Germinal center (tissue), 1 donor: ENCODE data around the gene CLIP2.

Experiments used
- DNase-seq: peaks from one replicate; pipeline ENCODE4 v3.0.0; 2012; ENCODE audit warnings: mixed read lengths, low spot score

Gene CLIP2

DNA sequence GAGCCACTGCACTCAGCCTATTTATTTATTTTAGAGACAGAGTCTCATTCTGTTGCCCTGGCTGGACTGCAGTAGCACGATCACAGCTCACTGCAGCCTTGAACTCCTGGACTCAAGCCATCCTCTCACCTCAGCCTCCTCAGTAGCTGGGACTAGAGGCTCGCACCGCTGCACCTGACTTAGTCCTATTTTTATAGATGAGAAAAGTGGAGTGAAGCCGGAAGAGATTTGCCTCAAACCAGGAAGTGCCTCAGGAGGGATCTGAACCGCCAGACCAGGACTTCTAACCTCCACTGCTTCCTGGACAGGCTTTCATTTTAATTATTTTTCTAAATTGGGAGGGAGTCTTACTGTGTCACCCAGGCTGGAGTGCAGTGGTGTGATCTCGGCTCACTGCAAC, 17.5 kb upstream of the CLIP2 start:
- DNase-seq = peak; percentile 36

DNA sequence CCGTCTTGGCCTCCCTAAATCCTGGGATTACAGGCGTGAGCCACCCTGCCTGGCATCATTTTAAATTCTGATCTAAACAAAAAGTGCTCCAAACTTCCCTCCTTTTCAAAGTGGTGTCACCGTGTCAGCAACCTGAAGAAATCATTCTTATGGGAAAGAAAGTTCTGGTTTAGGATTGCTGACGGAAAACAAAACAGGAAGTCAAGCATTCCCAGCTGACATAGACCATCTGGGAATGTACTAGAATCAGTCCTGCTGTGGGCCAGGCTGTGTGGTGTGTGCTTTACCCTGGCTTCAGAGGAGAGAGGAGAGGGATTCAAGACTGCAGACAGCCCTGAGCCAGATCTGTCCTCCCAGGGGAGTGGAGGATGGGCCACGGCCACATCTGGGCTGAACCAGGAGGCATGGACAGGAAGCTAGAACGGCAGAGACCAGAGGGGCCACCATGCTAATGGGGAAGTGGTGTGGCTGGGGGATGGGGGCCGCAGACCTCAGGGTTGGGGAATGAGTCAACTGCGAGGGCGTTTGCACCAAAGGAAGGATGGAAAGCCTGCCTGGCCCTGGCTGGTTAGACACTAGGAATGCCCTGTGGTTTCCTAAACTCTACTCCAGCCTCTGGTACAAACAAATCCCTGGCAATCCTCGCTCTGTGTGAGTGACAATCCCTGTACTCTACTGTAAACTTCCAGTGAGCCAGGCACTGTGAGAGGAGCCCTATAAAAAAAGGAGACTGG, 16.7 kb upstream of the CLIP2 start:
- DNase-seq = peak; percentile 68

DNA sequence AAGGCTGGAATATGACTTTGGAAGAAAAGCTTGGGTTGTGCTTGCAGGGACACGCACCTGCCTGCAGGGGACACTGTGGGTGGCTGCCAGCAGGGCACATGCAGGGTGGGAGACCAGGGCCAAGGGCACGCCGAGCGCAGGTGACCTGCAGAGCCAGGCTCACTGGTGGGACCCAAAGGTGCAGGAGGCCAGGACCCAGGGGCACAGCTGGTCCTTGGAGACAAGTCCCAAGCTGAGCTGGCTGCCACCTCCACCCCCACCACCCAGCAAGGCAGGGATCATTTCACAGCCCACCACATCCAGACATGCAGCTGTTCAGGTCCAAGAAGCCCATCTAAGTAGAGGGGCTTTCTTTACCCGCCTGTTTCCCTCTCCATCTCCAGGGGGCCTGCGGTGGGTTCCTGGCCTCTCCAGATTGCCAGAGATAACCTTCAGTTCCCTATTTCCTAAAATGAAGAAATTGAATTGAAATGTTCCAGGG, 13.8 kb upstream of the CLIP2 start:
- peak; percentile 56 for DNase-seq

DNA sequence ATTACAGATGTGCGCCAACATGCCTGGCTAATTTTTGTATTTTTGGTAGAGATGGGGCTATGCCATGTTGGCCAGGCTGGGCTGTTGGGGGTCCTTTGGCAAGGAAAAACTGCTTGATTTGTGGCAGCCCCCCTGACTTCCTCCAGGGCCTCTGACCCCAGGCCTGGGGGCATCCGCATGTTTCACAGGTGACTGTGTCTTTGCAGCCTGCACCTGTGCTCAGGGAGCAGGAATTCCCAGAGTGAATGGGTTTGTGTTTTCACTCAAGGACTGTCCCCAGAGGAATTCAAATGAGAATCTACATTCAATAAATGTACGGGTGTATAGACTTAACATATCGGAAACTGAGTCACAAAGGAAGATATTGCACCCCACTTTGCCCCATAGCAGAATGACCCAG, 11.6 kb upstream of the CLIP2 start:
- DNase-seq = no peak

DNA sequence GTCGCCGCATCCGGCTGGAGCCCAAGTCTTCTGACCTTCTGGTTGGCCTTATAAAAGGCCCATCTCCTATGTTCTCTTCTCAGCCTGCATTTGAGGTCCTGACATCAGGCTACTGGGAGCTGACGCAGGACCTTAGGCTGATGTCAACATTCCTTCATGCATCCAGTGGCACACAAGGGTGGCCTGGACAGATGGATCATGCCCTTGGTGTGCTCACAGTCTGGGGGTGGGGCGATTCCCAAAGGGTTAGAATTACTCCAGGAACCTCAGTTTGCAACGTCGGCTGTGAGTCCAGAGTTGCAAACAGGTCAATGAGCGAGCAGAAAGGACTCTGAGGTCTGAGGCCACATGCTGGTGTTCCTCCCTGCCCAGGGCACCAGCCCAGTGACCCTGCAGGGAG, 8.2 kb upstream of the CLIP2 start:
- DNase-seq = no peak

DNA sequence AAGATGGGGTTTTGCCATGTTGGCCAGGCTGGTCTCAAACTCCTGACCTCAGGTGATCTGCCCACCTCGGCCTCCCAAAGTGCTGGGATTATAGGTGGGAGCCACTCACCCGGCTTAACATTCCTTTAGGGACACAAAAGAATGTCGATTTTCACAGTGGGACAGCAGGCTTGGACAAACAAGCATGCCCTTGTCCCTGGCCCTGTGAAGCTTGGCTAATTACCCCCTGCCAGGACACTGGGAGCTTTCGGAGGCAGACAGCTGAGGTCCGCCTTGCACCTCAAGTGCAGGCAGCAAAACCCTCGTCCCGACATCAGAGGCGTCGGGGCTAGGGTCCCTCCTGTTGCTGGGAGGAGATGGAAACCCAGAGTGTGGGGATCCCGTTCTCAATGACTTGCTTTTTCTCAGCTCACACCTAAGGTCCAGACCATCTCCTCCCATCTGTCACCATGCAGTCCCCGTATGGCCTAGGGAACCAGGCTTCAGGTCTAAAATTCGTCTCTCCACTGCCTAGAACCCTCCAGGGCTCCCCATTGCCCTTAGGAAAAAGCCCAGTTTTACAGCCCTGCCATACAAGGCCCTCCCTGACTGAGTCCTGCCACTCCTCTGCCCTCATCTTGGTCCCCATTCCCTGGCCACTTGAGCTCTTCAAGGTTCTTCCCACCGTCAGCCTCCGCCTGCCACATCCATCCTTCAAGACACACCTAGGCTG, 6.3 kb upstream of the CLIP2 start:
- DNase-seq = no peak

DNA sequence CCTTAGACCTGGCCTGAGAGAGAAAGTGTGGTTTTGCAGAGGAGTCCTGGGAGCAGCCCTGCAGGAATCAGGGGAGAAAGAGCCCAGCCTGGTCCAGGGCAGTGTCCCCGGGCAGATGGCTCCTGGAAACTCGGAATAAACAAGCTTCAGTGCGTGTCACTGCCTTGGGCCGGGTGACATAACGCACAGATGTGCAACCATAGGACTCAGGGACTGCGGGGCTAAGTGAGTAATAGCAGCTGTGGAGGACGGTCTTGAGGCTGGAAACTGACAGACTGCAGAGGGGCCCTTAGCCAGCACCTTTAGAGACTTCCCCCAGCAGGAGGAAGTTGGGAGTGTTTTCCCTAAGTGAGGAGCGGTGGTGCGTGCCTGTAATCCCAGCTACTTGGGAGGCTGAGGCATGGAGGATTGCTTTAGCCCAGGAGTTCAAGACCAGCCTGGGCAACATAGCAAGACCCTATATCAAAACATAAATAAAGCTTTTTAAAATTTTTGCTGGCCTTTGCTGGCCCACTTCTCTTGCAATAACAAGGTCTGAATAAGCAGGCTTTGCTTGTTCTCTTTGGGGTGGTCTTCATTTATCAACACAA, 5.3 kb upstream of the CLIP2 start:
- no peak for DNase-seq

DNA sequence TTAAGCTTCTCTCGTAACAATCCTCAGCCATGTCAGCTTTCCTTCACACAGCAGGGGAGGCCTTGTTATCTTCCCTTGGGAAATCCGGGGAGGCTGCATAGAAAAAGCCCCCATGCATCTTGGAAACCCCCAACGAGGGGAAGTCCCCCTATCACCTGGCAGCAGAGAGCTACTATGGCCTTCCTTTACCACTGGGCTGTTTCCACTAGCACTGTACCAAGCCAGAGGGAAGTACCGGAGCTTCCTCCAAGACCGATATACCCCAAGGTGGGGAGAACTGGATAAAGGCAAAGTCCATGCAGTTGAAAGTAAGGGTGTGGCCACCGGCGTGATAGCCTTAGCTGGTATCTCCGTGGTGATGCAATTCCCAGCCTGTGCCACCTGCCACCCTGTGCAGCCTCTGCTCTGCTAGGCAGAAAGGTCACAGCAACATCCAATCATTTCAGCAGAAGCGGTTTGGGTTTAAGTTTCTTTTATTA, 4.4 kb upstream of the CLIP2 start:
- DNase-seq = peak; percentile 50

DNA sequence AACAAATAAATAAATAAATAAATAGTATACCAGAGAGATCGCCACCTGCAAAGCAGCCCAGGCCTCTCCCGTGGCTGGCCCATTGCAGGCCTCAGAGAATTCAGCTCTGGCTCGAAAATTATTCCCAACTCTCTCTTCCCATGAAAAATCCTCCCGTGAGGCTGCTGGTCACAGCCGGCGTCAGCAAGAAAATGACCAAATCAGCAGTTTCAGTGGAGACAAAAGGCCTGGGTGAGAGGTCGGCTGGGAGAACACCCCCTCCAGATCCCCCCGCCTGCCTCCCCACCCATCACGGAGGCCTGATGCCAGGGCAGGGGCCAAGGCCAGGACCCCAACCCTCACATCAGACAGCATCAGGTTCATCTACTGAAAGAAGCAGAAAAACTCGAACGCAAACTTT, 3.1 kb upstream of the CLIP2 start:
- no peak for DNase-seq

DNA sequence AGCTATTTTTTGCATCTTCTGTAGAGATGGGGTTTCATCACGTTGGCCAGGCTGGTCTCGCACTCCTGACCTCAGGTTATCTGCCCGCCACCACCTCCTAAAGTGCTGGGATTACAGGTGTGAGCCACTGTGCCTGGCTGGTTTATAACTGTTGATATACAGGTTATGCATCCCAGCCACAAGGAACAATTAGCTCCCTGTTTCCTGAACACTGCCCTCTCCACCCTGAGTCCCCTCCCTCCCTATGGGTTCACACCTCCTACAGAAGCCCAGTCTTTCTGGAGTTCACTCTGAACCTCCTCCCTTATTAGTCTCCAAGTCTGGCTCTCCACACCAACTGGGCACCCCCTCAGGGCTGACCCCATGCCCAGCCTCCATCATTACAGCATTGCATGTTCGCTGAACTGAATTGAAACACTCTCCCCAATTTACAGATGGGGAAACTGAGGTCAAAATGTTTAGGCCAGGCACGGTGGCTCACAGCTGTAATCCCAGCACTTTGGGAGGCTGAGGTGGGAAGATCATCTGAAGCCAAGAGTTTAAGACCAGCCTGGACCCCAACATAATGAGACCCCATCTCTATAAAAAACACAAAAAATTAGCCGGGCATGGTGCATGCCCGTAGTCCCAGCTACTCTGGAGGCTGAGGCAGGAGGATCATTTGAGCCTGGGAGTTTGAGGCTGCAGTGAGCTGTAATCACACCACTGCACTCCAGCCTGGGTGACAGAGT, 1.7 kb upstream of the CLIP2 start:
- DNase-seq = no peak

DNA sequence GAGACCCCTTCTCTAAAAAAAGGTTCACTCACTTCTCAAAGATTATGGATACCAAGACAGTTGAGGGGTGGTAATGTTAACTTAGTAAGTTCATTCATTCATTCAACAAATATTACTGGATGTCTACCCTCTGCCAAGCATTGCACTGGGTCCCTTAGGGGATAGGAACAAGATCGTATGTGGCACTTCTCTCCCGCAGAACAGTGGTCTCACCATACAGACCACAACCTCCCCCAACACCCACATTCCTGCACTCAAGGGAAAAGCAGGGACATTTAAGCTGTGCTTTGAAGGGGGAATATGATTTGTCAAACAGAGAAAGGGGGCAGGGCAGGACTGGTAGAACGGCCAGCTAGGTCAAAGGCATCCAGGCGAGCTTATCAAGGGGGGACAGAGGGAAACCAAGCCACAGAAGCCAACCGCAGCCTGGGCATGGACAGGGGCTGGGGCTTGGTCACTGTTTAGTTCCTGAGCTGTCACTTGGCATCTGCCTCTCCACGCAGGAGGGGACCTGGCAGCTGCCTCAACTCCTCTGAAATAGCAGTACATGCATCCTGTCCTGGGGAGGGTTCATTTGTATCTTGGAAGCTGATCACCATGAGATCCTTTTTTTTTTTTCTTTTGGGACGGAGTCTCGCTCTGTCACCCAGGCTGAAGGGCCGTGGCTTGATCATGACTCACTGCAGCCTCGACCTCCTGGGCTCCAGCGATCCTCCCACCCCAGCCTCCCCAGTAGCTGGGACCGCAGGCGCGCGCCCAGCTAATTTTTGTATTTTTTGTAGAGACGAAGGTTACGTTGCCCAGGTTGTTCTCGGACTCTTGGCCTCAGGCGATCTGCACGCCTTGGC, 949 bp upstream of the CLIP2 start:
- no peak for DNase-seq

DNA sequence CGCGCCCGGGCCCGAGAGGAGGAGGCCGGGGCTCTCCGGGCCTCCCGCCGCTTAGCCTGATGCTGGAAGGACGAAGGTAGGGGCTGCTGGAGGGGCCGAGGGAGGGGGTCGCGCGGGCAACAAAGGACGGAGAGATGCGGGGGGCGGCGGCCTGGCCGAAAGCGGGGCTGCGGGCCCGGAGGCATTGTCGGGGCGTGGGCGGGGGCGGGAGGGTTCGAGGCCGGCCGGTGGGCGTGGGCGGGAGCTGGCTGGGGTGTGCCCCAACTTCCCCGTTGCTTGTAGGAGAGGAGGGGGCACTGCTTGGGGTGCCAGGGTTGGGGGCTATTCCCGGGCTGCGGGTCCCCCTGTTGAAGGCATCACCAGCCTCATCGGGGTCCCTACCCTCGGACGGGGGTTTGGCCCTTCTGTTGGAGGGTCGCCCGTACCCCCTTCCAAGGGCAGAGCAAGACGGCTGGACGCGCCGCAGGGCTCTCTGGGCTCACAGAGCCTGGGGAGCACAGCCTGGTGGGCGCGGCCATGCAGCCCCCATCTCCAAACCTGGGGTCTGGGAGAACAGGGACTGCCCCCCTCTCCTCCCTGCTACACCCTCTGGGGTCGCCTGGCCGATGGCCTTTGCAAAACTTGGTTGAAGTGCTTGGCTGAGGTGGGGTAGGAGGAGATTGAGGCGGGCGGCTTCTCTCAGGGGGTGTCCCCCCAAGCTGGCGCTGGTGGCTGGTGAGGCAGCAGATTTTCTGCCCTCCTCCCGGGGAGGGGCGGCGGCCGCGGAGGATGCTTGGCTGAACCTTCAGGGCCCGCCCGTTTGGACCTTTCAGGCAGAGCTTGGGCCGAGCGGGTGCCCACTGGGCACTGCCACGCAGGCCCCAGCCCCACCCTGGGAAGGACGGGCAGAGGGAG, 699 bp downstream of the CLIP2 start:
- peak; percentile 46 for DNase-seq

DNA sequence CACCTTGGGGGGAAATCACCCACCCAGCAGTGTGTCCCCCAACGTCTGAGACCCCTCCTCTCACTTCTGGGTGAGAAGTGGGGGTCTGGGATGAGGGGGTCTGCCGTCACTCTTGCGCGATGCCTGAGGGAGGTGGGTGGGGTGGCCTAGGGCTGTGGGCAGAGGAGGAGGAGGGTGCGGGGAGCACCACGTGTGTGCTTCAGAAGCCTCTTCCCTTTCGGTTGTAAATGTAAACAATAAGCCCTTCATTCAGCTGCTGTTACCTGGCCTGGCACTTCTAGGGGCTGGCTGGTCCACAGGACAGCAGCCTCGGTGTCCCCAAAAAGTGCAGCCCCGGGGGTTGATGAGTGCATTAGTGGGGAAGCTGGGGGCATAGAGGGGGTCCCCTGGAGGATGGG, 1.3 kb downstream of the CLIP2 start:
- DNase-seq = no peak

DNA sequence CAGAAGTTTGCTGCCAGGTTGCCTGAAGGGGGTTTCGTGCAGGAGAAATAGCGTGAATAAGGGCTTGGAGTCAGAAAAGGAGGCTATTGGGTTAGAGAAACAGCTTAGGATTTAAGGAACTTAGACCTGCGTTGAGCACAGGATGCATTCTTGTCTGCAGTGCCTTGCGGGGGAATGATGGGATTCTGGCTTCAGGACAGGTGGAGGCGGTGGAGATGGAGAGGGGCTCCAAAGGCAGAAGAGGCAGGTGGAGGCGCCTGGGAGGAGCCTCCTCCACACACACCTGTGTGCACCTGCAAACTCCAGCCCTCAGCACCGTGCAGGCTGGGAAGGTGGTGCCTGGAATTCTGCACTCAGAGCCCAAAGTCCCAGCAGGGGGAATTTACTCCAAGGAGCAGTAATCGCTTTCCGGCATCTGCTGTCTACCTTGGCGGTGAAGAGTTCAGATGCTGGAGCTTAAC, 1.8 kb downstream of the CLIP2 start:
- no peak for DNase-seq

DNA sequence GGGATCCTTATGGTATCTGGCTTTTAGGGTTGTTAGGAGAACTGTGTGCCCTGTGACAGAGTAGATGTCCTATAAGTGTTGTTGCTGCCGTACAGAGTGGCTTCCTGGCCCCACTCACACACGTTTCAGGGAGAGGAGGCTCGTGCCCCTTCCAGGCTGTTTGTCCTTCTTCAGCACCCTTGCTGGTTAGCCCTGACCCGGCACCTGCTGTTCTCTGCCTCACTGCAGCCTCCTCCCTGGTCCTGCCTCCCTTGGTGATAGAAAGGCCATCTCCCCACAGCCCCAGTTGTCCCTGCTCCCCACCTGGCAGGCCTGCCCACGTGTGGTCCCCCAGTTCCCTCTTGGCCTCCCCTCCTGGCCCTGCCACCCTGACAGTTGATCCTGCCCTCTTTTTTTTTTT, 2.3 kb downstream of the CLIP2 start:
- DNase-seq = no peak

DNA sequence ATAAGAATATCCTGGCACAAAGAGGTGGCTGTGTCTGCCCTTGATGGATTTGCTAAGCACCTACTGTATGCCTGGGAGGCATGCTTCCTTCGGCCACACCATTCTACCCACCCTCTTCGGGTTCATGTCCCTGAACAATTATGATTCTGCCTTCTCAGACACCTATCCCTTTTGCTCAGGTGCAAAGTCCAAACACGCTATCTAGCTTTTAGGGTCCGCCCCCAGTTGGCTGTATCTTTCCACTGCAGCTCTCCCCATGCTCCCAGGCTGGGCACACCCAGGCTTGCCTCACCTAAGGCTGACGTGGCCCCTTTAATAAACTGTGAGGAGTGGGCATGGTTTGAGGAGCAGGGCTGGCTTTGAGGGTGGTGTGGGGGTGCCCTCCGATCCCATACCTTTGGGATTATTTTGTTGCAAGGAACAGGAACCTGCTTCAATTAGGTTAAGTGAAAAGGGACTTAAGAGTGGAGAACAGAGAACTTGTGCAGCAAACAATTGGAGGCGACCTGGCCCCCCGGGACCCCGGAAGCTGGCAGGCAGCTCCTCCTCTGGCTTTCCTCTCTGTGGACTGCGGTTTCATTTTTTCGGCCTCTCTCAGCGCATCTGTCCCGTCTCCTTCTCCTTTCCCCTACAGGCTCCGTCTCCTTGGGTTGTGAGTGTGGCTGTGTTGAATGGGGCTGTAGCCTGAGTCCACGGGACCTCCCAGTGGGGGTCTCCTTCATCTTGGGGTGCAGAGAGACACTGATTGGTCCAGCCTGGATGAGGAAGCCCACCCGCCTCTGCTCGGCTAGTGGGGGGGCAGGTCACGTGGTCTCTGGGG, 3.8 kb downstream of the CLIP2 start:
- no peak for DNase-seq

DNA sequence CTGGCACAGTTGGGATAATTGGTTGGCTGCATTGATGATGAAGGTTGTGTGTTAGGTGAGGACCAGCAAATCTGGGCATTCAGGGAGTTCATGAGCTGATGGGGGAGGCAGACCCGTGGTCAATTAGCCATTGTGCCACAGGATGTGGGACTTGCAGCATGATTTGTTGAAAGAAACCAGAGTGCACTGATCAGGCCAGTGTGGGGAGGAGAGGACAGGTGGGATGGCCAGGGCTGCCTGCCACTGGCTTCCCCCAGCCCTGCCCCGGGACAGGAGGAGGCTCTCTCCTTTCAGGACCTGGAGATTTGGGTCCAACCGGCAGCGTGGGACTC, 4.3 kb downstream of the CLIP2 start:
- DNase-seq = no peak

DNA sequence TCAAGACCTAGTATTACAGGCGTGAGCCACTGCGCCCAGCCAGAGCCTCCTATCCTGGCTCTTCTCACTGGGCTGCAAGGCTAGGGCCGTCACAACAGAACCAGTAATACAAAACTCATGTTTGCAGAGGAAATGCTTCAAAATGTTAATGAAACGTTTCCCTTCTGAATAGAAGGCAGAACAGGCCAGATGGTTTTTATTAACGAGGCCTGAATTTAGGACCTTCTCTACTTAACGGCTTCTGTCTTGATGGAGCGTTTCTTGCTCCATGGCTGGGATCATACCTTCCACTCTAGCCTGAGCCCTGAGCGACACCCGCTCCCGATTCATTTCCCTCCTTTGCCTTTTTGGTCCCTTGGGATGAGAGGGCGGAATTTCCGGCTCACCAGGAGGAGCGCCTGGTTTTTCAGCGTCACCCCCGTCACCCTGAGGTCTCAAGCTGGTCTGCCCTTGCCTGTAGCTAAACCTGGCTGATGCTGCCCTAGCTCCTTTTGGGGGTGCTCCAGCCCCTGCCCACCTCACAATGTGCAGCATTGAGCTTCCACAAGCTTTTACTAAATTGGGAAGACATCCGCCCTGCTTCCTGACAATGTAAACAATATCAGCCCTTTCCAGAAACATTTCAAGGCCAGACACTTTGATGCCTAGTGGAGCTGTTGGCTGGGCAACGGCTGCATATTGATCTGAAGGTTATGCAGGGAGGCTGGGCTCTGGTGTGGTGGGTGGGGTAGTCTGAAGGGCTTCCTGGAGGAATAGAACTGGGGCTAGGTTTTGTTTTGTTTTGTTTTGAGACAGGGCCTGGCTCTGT, 5.2 kb downstream of the CLIP2 start:
- no peak for DNase-seq
